Stimulated activated CD8-positive, alpha-beta memory T cell treated with anti-CD3 and anti-CD28 coated beads, Interleukin-2, amount 100 ng/mL, for 1 hour (primary cell): ENCODE measurements around the gene URGCP.

Experiments
- DNase-seq, 2 donors: peaks; one replicate each; pipeline ENCODE4 v3.0.0-alpha.2; 2020; ENCODE audit warnings: low read depth in 2 of 2

URGCP gene, protein sequence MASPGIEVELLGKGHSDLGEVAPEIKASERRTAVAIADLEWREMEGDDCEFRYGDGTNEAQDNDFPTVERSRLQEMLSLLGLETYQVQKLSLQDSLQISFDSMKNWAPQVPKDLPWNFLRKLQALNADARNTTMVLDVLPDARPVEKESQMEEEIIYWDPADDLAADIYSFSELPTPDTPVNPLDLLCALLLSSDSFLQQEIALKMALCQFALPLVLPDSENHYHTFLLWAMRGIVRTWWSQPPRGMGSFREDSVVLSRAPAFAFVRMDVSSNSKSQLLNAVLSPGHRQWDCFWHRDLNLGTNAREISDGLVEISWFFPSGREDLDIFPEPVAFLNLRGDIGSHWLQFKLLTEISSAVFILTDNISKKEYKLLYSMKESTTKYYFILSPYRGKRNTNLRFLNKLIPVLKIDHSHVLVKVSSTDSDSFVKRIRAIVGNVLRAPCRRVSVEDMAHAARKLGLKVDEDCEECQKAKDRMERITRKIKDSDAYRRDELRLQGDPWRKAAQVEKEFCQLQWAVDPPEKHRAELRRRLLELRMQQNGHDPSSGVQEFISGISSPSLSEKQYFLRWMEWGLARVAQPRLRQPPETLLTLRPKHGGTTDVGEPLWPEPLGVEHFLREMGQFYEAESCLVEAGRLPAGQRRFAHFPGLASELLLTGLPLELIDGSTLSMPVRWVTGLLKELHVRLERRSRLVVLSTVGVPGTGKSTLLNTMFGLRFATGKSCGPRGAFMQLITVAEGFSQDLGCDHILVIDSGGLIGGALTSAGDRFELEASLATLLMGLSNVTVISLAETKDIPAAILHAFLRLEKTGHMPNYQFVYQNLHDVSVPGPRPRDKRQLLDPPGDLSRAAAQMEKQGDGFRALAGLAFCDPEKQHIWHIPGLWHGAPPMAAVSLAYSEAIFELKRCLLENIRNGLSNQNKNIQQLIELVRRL

DNA sequence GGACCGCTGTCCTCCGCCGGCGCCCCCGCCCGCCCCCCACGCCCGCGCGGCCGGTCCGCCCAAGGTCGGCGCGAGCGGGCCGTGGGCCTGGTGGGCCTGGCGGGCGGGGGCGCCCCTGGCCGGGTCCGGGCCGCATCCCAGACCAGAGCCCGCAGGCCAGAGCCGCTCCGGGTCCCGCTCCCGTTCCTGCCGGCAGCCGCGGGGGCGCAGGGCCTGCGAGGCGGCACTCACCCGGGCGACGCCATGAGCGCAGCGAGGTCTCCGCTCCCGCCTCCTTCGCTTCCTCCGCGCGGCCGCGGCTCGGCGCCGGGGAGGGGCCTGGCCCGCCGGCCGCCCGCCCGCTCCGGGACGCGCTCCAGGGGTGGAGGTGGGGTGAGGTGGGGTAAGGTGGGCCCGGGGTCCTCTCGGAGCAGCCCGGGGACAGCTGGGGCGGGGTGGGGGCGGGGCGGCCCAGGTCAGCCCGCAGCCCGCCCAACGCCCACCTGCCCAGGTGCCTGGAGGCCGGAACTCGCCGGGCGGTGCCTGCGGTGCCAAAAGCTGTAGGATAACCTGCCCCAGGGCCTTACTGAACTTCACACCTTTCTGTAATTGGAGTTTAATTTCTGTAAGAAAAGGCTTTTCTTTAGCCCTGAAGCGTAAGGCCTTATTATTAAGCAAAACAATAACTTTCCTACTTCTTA is at the start of gene URGCP:
Gene URGCP, minus strand, starts transcription at position 266 of the 680 bp plus-strand sequence. Its CDS starts 21 bp downstream, at position 245.
- peak in 1 of 2 donors; percentile 26 for DNase-seq

DNA sequence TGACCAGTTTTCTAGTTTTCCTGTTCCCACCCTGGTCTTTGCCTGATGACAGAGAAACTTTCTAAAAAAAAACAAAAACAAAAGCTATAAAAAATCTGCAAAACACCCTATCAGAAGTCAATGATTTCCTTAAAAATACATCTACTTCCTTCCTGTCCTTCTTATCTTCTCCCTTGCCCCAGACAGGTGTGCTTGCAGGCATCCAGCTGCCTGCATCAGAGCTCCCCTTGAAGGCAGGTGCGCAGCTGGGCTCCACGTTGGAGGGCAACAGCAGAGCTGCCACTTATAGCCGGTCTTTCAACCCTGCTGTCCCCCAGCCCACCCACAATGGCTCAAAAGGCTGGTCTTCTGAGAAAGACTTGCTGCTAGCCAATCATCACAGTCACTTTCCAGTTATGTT is 49.6 kb upstream of the URGCP start:
- no peak for DNase-seq

DNA sequence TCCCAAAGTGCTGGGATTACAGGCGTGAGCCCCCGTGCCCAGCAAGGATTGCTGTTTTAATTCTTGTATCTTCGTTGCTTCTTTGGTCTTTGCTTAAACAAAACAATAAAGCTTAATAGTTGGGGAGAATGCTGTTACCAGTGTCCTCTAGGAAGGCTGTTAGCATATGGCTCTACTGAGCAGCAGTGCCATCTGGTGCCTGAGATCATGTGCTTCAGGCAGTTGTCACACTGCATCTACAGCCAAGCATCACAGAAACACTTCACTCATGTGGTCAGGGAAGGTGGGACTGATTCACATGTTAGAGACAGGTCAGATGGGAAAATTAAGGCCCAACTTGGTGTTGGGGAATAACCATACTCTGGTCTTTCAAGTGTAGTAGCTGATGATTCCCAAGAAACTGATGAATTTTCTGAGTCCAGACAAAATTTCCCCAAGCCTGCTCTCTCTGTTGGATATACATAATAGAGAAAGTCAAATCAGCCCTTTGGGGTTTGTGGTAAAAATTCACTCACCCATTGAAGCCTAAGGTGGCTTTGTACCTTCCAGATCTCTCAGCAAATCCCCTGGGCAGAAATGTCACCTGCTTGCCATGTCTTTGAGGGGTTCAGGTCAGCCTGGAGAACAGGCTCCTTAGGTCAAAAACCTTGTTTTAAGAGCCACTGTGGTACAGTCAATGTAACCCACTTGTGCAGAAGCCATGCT is 48.3 kb upstream of the URGCP start:
- no peak for DNase-seq

DNA sequence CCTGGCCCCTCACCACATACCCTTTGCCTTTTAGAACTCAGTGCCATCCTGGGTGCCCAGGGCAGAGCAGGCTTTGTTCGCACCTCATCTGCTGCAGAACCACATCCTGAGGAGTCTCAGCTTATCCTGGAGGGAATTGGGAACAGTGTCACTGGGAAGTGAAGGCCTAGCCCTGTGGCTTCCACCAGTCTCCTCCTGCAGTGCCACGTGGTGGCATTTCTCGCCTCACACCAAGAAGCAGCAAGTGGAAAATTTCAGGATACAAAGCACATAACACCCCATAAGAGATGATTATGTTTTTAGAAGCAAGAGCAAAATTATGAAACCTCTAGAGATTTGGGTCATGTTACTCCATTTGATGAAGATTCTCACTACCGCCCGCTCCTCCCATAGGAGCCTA is 46.7 kb upstream of the URGCP start:
- no peak for DNase-seq

DNA sequence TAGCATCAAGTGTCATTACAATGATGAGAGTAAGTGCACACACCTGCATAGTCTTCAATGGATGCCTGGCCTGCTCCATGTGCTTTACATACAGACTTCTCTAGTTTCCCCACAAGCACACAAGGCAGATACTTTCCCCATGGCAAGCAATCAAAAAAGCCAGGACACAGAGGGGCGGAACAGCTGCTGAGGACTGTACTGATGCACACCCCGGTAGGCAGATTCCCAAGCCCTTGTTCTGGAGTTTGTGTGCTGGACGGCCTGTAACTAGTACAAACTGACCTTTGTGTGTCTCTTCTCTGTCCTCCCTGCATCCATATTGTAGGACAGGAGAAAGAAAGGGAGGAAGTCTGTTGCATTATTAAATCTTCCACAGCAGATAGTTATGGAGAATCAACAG is 45.6 kb upstream of the URGCP start:
- DNase-seq = no peak

DNA sequence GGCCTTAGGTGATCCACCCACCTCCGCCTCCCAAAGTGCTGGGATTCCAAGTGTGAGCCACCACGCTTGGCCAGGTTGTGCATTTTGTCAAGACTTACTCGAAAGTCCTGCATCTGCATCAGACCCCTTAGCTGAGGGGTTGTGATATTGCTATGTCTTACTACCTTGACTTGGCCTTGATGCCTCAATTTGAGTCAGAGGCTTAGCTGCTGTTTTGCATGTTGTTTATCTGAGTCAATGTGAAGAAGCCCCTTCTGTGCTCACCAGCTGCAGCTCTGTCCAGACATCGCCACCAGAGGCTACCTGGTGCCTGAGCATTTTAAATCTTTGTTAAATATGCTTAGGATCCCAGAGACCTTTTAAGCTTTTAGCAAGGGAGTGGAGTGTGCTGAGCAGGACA is 37.9 kb upstream of the URGCP start:
- DNase-seq = no peak

DNA sequence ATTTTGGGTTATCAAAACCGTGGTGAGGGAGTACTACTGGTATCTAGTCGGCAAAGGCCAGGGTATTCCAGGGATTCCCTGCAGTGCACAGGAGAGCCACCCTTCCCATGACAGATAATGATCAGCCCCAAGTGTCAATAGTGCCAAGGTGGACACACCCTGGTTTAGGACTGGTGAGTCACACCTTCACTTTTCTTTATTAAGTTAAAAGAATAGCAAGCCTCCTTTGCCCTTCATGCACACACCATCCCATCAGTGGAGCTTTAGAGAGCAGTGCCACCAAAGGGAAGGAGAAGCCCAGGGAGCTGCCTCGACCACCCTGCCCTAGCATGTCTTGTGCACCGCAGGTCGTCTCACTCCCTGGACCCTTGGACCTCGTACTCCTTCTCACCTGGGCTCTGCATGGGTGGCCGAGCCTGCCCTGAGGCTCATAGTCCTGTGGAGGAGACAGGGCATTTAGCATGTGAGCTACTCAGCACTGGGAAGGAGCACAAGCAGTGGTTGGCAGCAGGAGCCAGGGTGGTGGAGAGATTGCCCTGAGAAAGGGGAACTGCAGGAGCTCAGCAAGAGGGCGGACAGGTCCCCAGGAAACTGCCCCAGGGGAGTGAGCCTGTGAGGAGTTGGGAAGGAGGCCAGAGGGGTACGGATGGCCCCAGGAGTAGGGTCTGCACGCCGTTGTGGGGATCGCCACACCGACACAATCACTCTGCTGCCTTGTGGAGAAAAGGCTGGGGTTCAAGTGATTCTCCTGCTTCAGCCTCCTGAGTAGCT is 37.2 kb upstream of the URGCP start:
- DNase-seq = no peak

DNA sequence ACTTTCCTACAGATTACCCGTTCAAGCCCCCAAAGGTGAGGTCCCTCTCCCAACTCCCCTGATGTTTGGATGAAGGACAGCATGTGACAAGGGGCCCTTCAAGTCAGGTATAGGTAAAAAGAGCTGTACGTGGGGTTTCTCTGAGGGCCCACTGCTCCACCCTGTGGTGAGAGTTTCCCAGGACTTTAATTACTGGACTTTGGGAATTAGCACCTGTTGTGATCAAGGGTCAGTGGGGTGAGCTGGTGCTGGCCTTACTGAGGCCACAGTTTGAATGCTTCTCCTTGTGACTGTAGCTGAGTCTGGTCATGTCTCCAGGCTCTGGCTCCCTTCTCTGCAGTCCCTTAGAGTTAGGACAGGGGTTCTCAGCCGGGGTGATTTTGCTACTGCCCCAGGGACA is 36.6 kb upstream of the URGCP start:
- no peak for DNase-seq

DNA sequence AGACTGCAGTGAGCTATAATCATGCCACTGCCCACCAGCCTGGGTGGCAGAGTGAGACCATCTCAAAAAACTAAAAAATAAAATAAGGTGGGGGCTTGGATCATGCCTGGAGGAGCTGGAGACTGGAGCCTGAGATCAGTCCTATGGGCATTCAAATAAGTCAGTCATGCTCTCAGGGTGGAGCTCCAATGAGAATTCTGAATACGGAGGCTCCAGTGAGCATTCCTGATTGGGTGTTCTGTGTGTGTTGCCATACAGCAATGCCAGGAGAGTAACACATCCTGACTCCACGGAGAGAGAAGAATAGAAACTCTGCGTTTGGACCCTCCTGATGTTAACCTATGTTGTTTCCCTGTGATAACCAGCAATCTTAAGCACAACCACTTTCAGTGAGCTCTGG is 35.9 kb upstream of the URGCP start:
- DNase-seq = no peak

DNA sequence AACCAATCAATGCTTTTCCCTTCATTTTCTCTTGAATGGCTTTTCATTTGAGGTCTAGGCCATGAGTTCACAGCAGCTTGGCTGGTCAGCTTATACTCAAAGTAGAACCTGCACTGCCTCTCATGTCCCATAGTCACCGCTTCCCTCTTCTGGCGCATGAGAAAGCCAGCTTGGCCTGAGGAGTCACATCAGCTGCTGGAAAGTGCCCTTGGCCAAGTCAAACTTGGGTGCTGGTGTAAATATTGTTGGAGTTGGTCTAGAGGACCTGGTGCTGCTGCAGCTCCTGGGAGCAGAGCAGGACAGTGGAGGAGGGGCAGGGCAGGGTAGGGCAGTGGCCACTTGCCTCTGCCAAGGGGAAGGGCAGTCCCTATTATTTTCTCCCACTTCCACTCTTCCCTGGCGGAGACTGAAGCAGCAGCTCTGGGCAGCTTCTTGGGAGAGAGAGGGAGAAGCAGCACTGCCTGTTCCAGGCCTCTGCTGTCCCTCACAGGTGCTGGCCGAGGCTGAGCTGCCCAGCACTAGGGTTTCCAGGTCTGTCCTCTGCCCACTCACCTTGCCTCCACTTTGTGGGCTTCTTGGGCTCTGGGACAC is 32.6 kb upstream of the URGCP start:
- no peak for DNase-seq

DNA sequence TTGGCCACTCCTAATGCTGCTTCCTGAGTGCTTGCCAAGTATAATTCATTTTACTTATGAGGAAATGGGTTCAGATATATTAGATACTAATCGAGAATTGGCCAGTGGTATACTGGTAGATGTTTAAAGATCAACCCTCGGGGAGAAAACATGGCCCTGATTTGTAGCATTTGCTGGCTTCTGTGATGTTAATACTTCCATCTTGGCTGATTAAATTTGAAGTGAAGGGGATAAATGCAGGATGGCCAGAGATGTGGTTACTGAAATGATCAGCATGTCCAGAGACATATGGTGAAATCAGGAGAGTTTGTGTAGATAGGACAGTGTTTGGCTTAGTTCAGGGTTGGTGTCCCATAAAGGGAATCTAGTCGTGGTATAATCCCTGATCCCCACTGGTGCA is 31.0 kb upstream of the URGCP start:
- no peak for DNase-seq

DNA sequence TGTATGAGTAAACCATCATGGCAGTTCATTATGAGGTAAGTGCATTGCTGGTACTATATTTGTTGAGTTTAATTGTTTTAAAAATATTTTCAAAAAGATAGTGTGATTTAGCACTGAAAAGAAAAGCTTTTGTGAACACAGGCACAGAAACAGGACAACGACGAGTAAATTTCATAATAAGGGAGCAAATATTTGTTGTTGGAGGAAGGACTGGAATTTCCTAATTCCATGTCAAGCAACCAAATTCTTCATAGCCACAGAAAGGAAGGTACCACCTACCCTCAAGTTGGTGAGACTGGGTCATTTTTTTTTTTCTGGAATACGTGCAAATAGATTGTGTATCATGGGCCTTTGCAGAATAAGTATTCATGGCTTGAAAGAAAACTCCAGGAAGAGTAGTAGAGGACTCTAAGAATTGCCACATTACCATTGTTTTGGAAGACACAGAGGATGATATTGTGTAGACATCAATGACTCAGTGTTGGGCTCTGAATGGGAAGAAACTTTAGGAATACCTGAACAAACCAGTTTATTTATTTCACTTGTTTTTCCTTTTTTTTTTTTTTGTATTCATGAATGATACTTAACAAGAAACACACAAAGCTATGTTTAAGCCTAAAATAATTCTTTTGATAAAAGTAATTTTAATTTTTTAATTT is 27.6 kb upstream of the URGCP start:
- DNase-seq = no peak

DNA sequence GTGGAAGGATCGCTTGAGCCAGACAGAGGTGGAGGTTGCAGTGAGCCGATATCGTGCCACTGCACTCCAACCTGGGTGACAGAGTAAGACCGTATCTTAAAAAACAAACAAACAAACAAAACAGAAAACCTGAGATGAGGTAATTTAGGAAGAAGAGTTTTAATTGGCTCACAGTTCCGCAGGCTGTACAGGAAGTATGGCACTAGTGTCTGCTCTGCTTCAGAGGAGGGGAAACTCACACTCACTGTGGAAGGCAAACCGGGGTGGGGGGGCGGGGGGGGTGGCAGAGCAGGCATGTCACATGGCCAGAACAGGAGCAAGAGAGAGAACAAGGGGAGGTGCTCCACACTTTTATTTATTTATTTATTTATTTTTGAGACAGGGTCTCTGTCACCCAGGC is 24.9 kb upstream of the URGCP start:
- no peak for DNase-seq

DNA sequence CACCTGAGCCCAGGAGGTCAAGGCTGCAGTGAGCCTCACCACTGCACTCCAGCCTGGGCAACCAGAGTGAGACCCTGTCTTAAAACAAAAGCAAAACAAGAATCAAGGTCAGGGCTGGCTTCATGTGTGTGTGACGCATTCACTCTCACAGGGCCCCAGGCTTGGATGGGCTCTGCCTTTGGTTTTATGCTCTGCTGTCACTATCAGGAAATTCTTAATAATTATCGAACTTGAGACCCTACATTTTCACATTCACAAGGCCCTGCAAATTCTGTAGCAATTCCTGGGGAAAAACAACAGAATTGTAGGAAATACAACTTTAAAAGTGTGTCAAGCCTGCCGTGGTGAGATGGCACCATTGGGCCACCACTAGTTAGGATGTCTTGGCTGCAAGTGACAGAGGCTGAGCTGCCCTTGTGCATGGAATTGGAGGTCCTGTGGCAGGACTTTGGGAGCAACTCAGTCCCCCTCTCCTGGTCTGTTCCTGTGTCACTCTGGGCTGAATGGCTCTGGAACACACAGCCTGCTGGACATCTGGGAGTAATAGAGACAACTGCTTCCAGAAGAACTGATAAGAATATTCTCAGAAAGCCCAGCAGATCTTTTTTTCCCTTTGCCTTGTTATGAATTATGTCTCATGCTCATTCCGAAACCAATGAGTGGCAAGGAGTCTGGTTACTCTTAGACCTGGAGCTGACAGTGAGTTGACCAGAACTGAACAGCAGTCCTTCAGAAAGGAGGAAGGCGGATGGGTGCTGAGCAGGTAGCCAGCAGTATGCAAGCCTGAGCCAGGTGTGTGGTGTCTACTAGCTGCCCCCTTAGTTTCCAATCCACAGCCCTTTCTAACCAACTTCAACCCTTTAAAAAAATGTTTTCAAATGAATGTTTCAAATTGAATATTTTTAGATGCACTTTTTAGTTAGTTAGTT is 23.4 kb upstream of the URGCP start:
- no peak for DNase-seq

DNA sequence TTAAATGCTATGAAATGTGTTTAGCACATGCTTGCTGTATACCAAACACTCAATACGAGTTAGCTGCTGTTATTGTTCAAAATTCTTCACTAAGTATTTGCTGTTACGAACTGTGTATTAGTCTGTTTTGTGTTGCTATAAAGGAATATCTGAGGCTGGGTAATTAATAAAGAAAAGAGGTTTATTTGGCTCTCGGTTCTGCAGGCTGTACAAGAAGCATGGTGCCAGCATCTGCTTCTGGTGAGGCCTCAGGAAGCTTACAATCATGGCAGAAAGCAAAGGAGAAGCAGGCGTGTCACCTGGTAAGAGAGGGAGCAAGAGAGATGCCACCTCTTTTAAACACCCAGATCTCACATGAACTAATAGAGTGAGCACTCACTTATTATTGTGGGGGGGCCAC is 21.4 kb upstream of the URGCP start:
- DNase-seq = no peak

DNA sequence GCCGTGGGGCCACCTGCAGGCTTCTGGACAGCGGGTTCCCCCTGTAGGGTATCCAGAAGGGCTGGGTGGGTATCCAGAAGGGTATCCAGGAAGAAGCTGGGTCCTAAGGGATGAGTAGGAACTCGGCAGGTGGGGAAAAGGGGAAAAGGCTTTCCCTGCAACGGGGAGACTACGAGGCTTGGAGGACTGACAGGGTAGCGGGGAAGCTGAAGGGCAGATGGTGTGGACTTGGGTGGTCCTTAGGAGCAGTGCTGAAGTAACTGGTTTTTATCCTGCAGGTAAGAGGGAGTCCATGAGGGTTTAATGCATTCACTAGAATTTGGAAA is 20.4 kb upstream of the URGCP start:
- DNase-seq = no peak

DNA sequence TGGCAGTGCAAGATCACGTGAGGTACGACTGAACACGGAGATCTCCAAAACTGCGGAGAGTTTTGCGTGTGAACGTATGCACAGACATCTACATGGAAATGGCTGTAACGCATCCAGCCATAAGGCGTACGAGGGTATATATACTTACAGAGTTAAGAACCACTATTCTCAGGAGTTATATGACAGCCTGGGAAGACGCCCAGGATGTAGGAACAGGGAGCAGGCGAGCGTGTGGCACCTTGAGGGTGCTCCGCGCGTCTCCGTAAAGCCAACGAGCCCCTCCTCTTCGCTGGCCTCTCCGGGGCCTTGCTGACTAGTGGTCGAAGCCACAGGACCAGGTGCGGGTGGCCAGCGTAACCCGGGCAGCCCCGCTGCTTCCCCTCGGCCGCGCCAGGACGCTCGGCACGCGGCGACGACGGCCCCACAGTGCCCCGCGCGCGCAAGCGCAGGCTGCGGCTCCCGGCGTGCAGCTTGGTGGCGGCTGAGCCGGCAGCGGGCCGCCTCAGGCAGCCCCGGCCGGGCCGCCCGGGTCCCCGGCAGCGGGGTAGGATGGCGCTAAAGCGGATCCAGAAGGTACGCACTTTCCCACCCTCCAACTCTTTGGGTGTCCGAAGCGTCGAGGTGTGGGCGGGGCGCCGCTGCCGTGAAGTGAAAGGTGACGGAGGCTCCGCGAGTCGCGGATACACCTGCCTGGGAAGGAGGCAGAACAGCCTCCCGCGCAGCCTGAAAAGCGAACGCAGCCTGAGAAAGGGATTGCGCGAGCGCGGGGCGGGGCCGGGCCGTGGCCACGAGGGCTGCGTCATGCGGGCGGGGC is 19.8 kb upstream of the URGCP start, which contains the start of gene UBE2D4:
Gene UBE2D4, plus strand, starts transcription at position 453 of the 814 bp plus-strand sequence. Its CDS starts 97 bp downstream, at position 550.
- peak; percentile 74 to 80 for DNase-seq

DNA sequence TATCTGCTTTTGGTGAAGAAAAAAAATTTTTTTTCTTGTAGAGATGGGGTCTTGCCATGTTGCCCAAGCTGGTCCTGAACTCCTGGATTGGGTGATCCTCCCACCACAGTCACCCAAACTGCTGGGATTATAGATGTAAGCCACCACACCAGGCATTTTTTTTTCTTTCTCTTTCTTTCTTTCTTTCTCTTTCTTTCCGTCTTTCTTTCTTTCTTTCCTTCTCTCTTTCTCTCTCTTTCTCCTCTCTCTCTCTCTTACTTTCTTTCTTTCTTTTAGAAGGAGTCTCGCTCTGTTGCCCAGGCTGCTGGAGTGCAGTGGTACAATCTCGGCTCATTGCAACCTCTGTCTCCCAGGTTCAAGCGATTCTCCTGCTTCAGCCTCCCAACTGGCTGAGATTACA is 16.3 kb upstream of the URGCP start:
- DNase-seq = no peak
